Mucosa of stomach (tissue), 1 donor: Measurements from ENCODE around the gene RNF44.
A peak's percentile ranks its signal among the peaks of the same experiment; 100 is the strongest.

Source experiments
- H3K27me3 ChIP-seq: one replicate; pipeline ENCODE4 v1.7.0; 2013; ENCODE audit warnings: mild to moderate bottlenecking, low read length; ENCODE audit not compliant: control insufficient read depth, insufficient read depth
- H3K36me3 ChIP-seq: one replicate; pipeline ENCODE4 v1.7.0; 2013; ENCODE audit warnings: low read length; ENCODE audit not compliant: control insufficient read depth, insufficient read depth
- H3K4me1 ChIP-seq: one replicate; pipeline ENCODE4 v1.7.0; 2013; ENCODE audit warnings: mild to moderate bottlenecking, low read length; ENCODE audit not compliant: control insufficient read depth, insufficient read depth
- H3K4me3 ChIP-seq: one replicate; pipeline ENCODE4 v1.7.0; 2013; ENCODE audit warnings: low read length
- H3K9ac ChIP-seq: one replicate; pipeline ENCODE4 v1.7.0; 2013; ENCODE audit warnings: mild to moderate bottlenecking, low read length, moderate library complexity
- H3K9me3 ChIP-seq: one replicate; pipeline ENCODE4 v1.7.0; 2013; ENCODE audit warnings: mild to moderate bottlenecking, low read length, moderate library complexity; ENCODE audit not compliant: control insufficient read depth
- donor health status: Pancreatic carcinoma.

Gene RNF44

DNA sequence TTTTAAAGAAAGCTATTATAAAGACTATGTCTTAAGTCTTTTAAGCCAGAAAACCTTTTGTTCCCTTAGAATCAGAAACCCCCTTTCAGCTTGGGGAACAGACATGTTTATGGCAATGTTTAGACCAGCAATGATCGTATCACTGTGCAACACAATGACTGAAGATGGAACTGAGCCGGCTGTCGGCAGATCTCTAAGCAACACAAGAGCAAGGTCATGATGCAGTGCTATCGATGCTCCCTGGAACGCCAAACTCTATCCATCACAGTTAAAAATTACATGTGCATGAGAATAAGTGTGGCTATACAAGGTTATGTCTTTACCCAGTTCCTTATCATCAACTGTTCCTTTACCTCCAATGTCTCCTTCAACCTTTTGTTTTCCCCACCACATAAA lies 1.8 kb upstream of the RNF44 start:
- Histone ChIP-seq H3K9ac (no peak overlapping the region), H3K4me3 (no peak overlapping the region), H3K4me1 (peaks cover 39% of the 10 kb centered on the region)

DNA sequence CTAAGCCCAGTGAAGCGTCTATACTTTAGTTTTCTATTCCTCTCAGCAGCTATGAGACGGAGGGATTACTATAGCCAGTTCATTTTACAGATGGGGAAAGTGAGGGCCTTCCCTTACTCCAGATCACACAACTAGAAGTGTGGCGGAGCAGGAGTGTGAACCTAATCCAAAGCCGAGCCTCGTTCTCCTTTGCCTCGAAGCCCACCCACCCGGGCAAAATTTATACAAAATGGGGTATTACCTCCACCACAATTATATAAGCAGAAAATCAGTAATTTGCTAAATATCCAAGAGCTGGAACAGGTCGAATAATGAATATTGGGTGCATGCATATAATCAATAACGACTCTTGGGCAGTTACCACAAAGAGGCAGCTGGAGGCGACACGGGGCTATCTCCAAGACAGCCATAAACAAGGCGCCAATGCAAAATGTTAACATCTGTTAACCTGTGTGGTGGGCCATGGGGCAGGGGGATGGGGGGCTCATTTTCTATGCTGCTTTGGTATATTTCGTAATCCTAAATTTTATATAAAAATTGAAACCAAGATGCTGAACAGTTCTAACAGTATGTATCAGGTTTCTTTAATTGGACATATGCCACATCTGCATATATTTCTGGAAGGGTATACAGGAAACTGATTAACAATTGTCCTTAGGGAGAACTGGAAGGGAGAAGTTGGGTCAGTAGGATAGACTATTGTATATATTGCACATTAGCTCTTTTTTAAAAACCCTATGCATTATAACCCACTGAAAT lies 1.2 kb upstream of the RNF44 start:
- H3K4me3 ChIP-seq: no peak overlapping the region
- H3K36me3 ChIP-seq: no peaks in the 10 kb centered on the region
- H3K9ac ChIP-seq: peak overlapping the region; percentile 10
- H3K4me1 ChIP-seq: peaks cover 44% of the 10 kb centered on the region
- H3K9me3 ChIP-seq: no peaks in the 10 kb centered on the region
- no peaks in the 10 kb centered on the region for H3K27me3 ChIP-seq

More for the DNA sequence above, 1.8 kb upstream of the RNF44 start:
- no peaks in the 10 kb centered on the region for H3K9me3 ChIP-seq
- H3K36me3 ChIP-seq: no peaks in the 10 kb centered on the region
- H3K27me3 ChIP-seq: no peaks in the 10 kb centered on the region

GRCh38 chr5:176537554-176538229 lies 490 bp upstream of the RNF44 start:
- peak overlapping the region; percentile 93 for H3K9ac ChIP-seq
- H3K27me3 ChIP-seq: no peaks in the 10 kb centered on the region
- peak overlapping the region; percentile 92 for H3K4me3 ChIP-seq
- no peaks in the 10 kb centered on the region for H3K36me3 ChIP-seq
- H3K9me3 ChIP-seq: no peaks in the 10 kb centered on the region
- peaks cover 52% of the 10 kb centered on the region for H3K4me1 ChIP-seq

DNA sequence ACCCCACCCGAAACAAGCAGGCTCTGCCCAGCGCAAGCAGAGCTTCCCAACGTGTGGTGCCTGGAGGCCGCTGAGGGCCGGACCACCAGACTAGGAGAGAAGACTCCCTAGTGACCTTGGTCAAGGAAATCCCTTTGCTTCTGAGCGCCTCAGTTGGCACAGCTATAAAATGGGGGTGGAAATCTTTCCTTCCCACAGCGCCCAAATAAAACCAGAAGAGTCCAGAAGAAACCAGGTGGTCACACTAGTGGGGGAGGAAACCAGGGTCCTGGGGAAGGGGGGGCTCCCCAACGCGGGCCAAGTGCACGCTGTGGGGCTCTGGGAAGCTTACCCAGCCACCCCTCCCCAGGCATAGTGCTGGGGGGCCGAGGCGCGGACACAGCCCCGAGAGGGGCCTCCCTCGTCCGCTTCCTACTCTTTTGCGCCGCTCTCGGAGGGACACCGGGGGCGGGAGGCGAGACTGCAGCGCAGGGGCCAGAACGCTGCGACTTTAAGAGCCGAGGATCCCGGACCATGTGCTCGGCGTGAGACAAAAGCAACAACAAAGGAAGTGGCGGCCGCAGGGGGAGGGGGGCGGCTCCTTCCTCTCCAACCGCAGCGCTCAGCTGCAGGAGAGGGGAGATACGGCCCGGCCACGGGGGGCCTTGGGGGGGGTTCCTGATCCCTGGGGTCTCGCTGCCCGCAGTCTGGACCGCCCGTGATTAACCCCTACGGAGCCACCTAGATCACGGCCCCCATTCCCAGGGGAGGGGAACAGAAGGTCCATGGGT lies 885 bp downstream of the RNF44 start:
- peak overlapping the region; percentile 64 for H3K4me3 ChIP-seq
- H3K36me3 ChIP-seq: peaks cover 5% of the 10 kb centered on the region
- no peaks in the 10 kb centered on the region for H3K27me3 ChIP-seq
- H3K9ac ChIP-seq: peak overlapping the region; percentile 93
- H3K9me3 ChIP-seq: no peaks in the 10 kb centered on the region
- peaks cover 41% of the 10 kb centered on the region for H3K4me1 ChIP-seq

GRCh38 chr5:176535664-176536131 lies 1.5 kb downstream of the RNF44 start:
- H3K9ac ChIP-seq: peak overlapping the region; percentile 93
- peaks cover 38% of the 10 kb centered on the region for H3K4me1 ChIP-seq
- no peaks in the 10 kb centered on the region for H3K27me3 ChIP-seq
- no peaks in the 10 kb centered on the region for H3K9me3 ChIP-seq
- peaks cover 10% of the 10 kb centered on the region for H3K36me3 ChIP-seq
- peak overlapping the region; percentile 64 for H3K4me3 ChIP-seq

DNA sequence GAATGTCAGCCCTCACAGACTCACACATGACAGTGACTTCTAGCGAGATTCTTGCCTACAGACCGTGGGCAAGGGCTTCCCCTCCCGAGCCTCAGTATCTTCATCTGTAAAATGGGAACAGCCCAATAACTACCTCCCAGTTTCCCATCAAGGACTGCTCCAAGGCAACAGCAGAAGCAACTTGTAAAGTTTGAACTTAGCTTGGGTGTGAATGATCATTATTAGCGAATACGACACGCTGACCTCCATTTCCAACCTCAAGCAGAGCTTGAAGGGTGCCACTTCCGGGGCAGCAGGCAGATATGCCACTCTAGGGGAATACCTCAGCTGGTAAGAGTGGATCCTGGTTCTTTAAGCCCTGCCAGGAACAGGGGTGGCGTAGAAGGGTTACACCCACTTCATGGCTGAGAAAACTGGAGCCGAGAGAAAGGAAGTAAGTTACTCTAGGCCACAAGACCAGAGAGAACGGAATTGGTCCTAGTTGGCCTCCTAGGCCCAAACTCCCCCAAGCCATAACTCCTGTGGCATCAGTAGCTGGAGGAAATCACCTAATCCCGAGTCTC lies 2.0 kb downstream of the RNF44 start:
- peaks cover 38% of the 10 kb centered on the region for H3K4me1 ChIP-seq
- H3K9ac ChIP-seq: peak overlapping the region; percentile 93
- H3K36me3 ChIP-seq: peaks cover 10% of the 10 kb centered on the region
- no peaks in the 10 kb centered on the region for H3K27me3 ChIP-seq
- peak overlapping the region; percentile 64 for H3K4me3 ChIP-seq
- no peaks in the 10 kb centered on the region for H3K9me3 ChIP-seq

GRCh38 chr5:176534640-176535039 lies 2.6 kb downstream of the RNF44 start:
- Histone ChIP-seq H3K9ac (peak overlapping the region; percentile 93), H3K27me3 (no peaks in the 10 kb centered on the region), H3K4me3 (peak overlapping the region; percentile 64), H3K4me1 (peaks cover 38% of the 10 kb centered on the region), H3K9me3 (no peaks in the 10 kb centered on the region), H3K36me3 (peaks cover 10% of the 10 kb centered on the region)

- H3K4me3 ChIP-seq: no peak overlapping the region
- peaks cover 38% of the 10 kb centered on the region for H3K4me1 ChIP-seq
- peaks cover 10% of the 10 kb centered on the region for H3K36me3 ChIP-seq
- no peaks in the 10 kb centered on the region for H3K27me3 ChIP-seq
- peak overlapping the region; percentile 93 for H3K9ac ChIP-seq
- no peaks in the 10 kb centered on the region for H3K9me3 ChIP-seq
Measured at GRCh38 chr5:176533894-176534611, 3.1 kb downstream of the RNF44 start.

GRCh38 chr5:176533390-176533789 lies 3.8 kb downstream of the RNF44 start:
- Histone ChIP-seq H3K27me3 (no peaks in the 10 kb centered on the region), H3K4me3 (no peak overlapping the region), H3K9me3 (no peaks in the 10 kb centered on the region), H3K9ac (no peak overlapping the region), H3K4me1 (peaks cover 38% of the 10 kb centered on the region), H3K36me3 (peaks cover 10% of the 10 kb centered on the region)

DNA sequence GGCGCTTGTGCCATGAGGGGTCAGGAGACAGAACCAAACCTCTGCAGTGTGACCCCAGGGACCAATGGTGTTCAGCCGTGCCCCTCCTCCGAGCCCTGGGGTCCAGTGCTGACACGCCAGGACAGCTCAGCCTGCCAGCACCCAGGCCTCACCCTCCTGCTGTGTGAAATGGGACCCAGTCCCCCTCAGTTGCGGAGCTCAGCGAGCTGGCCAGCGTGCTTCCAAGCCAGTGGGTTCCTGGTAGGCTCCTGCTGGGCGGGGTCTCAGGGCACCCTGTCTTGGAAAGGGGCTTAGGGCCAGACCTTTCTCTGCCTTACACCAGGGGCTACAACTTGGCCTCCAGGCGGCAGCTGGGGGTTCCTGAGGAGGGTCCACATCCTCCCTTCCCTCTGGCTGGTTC lies 4.4 kb downstream of the RNF44 start:
- Histone ChIP-seq H3K4me3 (no peak overlapping the region), H3K9ac (no peak overlapping the region), H3K4me1 (peaks cover 38% of the 10 kb centered on the region)

DNA sequence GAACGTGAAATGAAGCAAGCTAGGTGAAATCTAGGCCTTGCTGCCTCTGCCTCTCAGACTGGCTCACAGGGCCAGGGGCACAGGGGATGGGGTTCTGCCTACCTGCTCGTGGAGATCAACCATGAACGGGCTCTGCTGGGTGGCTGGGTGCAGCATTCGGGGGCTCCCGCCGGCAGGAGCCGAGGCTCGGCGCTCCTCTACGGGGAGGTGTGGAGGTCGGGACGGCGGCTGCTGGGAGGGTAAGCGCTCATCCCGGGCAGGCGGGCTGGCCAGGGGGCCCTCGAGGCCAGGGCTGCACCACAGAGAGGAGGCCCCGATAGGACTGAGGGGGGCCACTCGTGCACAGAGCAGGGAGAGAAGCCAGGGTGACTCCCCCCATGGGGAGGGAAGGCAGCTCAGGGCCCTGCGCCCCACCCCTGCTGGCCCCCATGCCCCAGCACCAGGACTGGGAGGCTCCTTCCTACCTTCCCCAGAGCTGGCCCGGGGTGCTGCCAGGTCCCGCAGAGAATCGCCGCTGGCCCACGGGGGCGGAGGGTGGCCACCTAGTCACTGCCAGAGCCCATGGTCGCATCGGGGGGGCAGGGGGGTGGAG lies 5.2 kb downstream of the RNF44 start:
- Histone ChIP-seq H3K9ac (no peak overlapping the region), H3K9me3 (no peaks in the 10 kb centered on the region), H3K27me3 (no peaks in the 10 kb centered on the region), H3K36me3 (peaks cover 10% of the 10 kb centered on the region), H3K4me3 (no peak overlapping the region), H3K4me1 (peaks cover 38% of the 10 kb centered on the region)

More for the DNA sequence above, 4.4 kb downstream of the RNF44 start:
- H3K27me3 ChIP-seq: no peaks in the 10 kb centered on the region
- peaks cover 10% of the 10 kb centered on the region for H3K36me3 ChIP-seq
- H3K9me3 ChIP-seq: no peaks in the 10 kb centered on the region
